OCI-LY3 (cell line): ENCODE results near the gene THRA.

Experiments used
- CTCF ChIP-seq: fragments of 200-600, 300-600 bp; sonication (generic); IDR thresholded peaks from 2 replicates; pipeline ENCODE4 v1.5.1; 2014; ENCODE audit warnings: antibody characterized with exemption, low read length, low read depth
- EZH2phosphoT487 ChIP-seq: fragments of 200-600 bp; shearing (Covaris generic); IDR thresholded peaks from 2 replicates; pipeline ENCODE4 v1.6.1; 2018; ENCODE audit warnings: antibody characterized with exemption, mixed run types, low read depth

- TF ChIP-seq CTCF (no peak), EZH2phosphoT487 (no peak)
Measured at GRCh38 chr17:40103688-40104087, 40.9 kb downstream of the THRA start.
